Ectodermal cell (in vitro differentiated cells): Measurements from ENCODE around the gene SPRR2D.
"Not testable (repeated sequence)": the region's sequence is repeated elsewhere in the genome, so short reads cannot be mapped to it uniquely, and the experiment has no call there.

Source experiments
- H3K27ac ChIP-seq: 2 replicates; pipeline ENCODE4 v1.7.0; 2013; ENCODE audit warnings: mild to moderate bottlenecking, low read depth, low read length; ENCODE audit not compliant: insufficient read depth, poor library complexity, severe bottlenecking
- H3K27me3 ChIP-seq: 2 replicates; pipeline ENCODE4 v1.7.0; 2013; ENCODE audit warnings: mild to moderate bottlenecking, low read length; ENCODE audit not compliant: insufficient read depth, control insufficient read depth, poor library complexity, severe bottlenecking
- H3K36me3 ChIP-seq: one replicate; pipeline ENCODE4 v1.7.0; 2013; ENCODE audit warnings: low read length; ENCODE audit not compliant: control insufficient read depth, insufficient read depth
- H3K4me1 ChIP-seq: one replicate; pipeline ENCODE4 v1.7.0; 2013; ENCODE audit warnings: low read length; ENCODE audit not compliant: control insufficient read depth, insufficient read depth
- H3K4me3 ChIP-seq: 2 replicates; pipeline ENCODE4 v1.7.0; 2013; ENCODE audit warnings: low read depth, low read length, control low read depth; ENCODE audit not compliant: insufficient read depth
- H3K9me3 ChIP-seq: 2 replicates; pipeline ENCODE4 v1.7.0; 2013; ENCODE audit warnings: mild to moderate bottlenecking, low read length, moderate library complexity; ENCODE audit not compliant: control insufficient read depth
- WGBS, 2 experiments: methylation state at CpG; one replicate each; pipeline ENCODE4 v1.1.7; 2013; ENCODE audit warnings: missing lambda C conversion rate in 2 of 2; 5-methylcytosine and 5-hydroxymethylcytosine counted together

Gene SPRR2D

GRCh38 chr1:153021829-153022228, 19.1 kb downstream of the SPRR2D start:
- not testable (repeated sequence) for H3K9me3 ChIP-seq, H3K4me1 ChIP-seq, H3K27me3 ChIP-seq, H3K27ac ChIP-seq, H3K4me3 ChIP-seq, H3K36me3 ChIP-seq
- WGBS, 2 experiments = 83 to 89% methylated on average over 2 of the region's 2 CpGs

GRCh38 chr1:153011235-153011758, 29.6 kb downstream of the SPRR2D start:
- H3K9me3 ChIP-seq, H3K36me3 ChIP-seq, H3K4me1 ChIP-seq, H3K27ac ChIP-seq, H3K4me3 ChIP-seq, H3K27me3 ChIP-seq: not testable (repeated sequence)
- 86 to 87% methylated on average over 8 of the region's 8 CpGs for WGBS, 2 experiments

DNA sequence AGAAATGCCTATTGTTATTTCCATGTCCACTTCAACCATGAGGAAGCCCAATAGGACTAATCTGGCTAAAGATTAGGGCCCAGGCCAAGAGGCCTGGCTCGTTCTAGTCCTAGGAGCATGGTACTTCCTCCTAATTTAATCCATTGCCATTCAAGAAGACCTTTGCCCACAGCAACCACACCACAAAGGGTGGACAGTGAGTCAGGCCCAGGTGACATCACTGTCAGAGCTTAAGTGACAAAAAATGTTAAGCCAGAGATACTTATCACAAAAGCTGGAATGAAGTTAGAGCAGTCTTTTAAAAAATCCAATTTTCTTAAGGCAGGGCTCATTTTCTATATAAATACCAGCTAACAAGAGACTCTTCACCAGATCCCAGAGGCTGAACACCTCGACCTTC, 39.5 kb downstream of the SPRR2D start, which contains the start of gene SPRR3:
Gene SPRR3 (plus strand): TSS at position 368 of the 400 bp plus-strand sequence. CDS start 1,272 bp downstream, outside the sequence.
- 69 to 75% methylated on average over 2 of the region's 2 CpGs for WGBS, 2 experiments

DNA sequence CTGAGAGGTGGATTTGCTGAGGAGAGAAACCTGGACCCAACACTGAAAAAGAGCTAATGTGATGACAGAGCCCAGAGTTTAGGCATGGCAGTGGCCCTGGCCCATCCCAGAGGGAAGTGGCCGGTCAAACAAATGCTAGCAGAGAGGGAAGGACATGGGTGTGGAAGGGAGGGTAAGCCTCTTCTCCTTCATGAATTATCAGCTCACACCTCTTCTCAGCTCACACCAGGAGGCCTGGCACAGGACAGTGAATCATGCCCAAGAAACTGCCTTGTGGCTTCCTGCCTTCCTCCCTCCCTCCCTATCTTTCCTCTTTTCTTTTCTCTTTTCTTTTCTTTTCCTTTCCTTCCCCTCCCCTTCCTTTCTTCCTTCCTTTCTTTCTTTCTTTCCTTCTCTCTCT, 40.6 kb downstream of the SPRR2D start:
- Histone ChIP-seq H3K9me3 (no peaks in the 10 kb centered on the region), H3K4me3 (no peak overlapping the region), H3K27me3 (no peaks in the 10 kb centered on the region), H3K36me3 (no peaks in the 10 kb centered on the region), H3K27ac (no peak overlapping the region), H3K4me1 (no peaks in the 10 kb centered on the region)
- 80 to 81% methylated on average over 1 of the region's 1 CpG for WGBS, 2 experiments

More for the DNA sequence above, 39.5 kb downstream of the SPRR2D start, which contains the start of gene SPRR3:
- no peaks in the 10 kb centered on the region for H3K36me3 ChIP-seq
- no peak within 1 kb of the TSS for H3K4me3 ChIP-seq
- H3K27ac ChIP-seq = no peak within 1 kb of the TSS
- H3K4me1 ChIP-seq = no peaks in the 10 kb centered on the region
- no peaks in the 10 kb centered on the region for H3K27me3 ChIP-seq
- H3K9me3 ChIP-seq = no peaks in the 10 kb centered on the region

DNA sequence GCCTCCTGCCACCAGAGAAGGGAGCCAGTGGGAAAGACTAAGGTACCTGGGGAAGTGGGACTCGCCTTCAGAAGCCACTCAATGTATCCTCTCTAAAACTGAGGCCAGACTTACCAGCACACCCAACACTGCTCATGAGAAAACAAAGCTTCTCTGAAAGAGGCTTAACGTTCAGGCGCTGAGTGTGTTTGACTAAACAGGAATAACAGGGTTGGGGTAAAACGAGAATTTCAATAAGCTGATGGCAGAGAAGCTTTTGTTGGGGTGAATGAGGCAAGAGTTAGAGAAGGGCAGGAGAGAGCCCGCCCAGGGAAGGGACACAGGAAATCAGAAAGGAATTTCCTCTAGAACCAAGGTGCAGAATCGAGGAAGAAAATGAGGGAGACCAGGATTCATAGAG, 41.1 kb downstream of the SPRR2D start:
- no peaks in the 10 kb centered on the region for H3K4me1 ChIP-seq
- H3K9me3 ChIP-seq = no peaks in the 10 kb centered on the region
- H3K27me3 ChIP-seq = no peaks in the 10 kb centered on the region
- 76 to 81% methylated on average over 6 of the region's 6 CpGs for WGBS, 2 experiments
- no peak overlapping the region for H3K27ac ChIP-seq
- H3K36me3 ChIP-seq = no peaks in the 10 kb centered on the region
- no peak overlapping the region for H3K4me3 ChIP-seq

DNA sequence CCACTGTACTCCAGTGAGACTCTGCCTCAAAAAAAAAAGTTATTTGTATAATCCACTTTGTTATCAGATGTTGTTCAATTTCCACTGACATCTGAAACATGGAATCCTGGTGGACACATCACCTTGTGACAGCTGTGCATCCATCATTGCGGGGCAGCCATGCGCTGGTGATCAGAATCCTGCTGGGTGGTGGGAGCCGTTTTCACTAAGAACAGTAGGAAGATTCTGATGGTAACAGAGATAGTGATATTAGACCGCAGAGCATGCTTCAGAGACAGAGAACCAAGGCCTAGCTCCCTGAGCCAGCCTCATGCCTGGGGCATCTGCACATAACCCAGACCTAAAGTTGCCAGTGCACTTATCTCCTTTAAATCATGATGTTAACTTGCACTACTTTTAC, 42.4 kb downstream of the SPRR2D start:
- 92% methylated on average over 4 of the region's 4 CpGs for WGBS, 2 experiments
- Histone ChIP-seq H3K4me1 (no peaks in the 10 kb centered on the region), H3K9me3 (no peaks in the 10 kb centered on the region), H3K27me3 (no peaks in the 10 kb centered on the region), H3K36me3 (no peaks in the 10 kb centered on the region), H3K27ac (no peak overlapping the region), H3K4me3 (no peak overlapping the region)

GRCh38 chr1:152997901-152998300, 43.0 kb downstream of the SPRR2D start:
- Histone ChIP-seq H3K36me3 (no peaks in the 10 kb centered on the region), H3K9me3 (no peaks in the 10 kb centered on the region), H3K4me1 (no peaks in the 10 kb centered on the region), H3K27ac (no peak overlapping the region), H3K4me3 (no peak overlapping the region), H3K27me3 (no peaks in the 10 kb centered on the region)
- WGBS, 2 experiments = 69% methylated on average over 7 of the region's 7 CpGs

DNA sequence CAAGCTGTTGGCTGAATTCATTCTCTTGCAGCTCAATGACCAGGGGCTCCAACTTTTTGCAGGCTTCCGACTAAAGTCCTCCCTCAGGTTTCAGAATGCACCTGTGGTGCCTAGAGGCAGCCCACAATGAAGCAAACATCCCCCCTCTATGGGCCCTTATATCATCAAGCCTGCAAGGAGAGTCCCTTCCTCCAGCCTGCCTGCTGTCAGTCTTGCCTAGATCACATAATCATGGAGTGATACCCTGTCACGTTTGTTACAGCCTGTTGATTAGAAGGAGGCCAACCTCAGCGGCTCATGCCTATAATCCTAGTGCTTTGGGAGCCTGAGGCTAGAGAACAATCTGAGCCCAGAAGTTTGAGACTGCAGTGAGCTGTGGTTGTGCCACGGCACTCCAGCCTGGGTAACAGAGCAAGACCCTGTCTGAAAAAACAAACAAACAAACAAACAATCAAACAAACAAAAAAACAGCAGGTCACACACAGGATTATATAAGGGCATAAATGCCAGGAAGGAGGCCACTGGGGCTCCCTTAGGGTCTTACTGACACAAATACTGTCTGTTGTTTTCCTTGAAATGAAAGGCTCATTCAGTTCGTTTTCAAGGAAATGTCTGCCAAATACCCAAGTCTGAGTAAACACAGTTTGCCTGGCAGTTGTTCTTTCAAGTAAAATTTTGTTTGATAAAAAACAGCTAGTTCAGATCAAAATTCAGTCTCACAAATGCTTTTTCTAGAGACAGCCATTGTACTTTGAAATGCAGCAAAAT, 44.1 kb downstream of the SPRR2D start:
- no peak overlapping the region for H3K27ac ChIP-seq
- no peak overlapping the region for H3K4me3 ChIP-seq
- H3K27me3 ChIP-seq = no peaks in the 10 kb centered on the region
- no peaks in the 10 kb centered on the region for H3K36me3 ChIP-seq
- no peaks in the 10 kb centered on the region for H3K9me3 ChIP-seq
- no peaks in the 10 kb centered on the region for H3K4me1 ChIP-seq
- WGBS, 2 experiments = 45 to 47% methylated on average over 5 of the region's 5 CpGs

DNA sequence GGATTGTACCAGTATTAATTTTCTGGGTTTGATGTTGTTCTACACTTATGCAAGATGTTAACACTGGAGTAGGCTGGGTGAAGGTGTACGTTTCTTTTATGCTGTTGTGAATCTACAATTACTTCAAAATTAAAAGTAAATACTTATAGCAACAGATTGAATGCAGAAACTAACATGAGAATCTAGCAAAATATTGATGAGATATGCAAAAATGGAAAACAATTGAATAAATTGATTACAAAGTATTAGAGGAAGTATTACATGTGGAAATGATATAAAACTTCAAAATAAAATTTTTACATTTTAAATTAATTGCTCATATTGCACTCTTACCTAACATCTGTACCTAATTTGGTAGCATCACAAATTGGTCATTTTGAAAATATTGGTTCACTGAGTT, 45.1 kb downstream of the SPRR2D start:
- no CpG with 5 or more reads among the region's 1 CpG for WGBS, 2 experiments
- Histone ChIP-seq H3K4me3 (no peak overlapping the region), H3K36me3 (no peaks in the 10 kb centered on the region), H3K4me1 (no peaks in the 10 kb centered on the region), H3K27me3 (no peaks in the 10 kb centered on the region), H3K27ac (no peak overlapping the region), H3K9me3 (no peaks in the 10 kb centered on the region)

DNA sequence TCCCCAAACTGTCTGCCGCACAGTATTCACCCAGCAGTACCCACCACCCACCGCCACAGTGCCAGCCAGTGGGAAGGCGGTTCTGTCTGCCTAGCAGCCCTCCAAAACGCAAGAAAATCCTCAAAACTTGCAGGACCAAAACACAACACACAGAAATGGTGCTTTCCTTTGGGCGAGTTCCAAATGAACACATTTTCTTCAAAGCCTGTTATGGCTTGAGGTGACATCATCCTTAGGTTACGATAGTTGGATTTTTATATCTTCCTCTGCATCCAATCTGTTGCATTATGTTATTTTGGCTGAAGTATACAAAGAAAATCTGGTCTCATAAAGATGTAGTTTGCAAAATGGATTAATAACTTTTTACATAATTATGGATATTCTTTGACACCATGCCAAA, 47.7 kb downstream of the SPRR2D start:
- 78% methylated on average over 6 of the region's 6 CpGs for WGBS, 2 experiments

More for the DNA sequence above, 47.7 kb downstream of the SPRR2D start:
- Histone ChIP-seq H3K9me3 (no peaks in the 10 kb centered on the region), H3K27ac (no peak overlapping the region), H3K4me3 (no peak overlapping the region), H3K27me3 (no peaks in the 10 kb centered on the region), H3K4me1 (no peaks in the 10 kb centered on the region), H3K36me3 (no peaks in the 10 kb centered on the region)
